Testis (tissue), 3 donors: ENCODE data around the gene RMND5A. TPM values are rescaled to one million over a fixed set of nuclear protein-coding genes. Genes with fewer than 3 reads are reported as not detected.

Source experiments
- DNase-seq: peaks from one replicate; pipeline ENCODE4 v3.0.0-alpha.2; 2019
- H3K27ac ChIP-seq, 2 donors: fragments of 200-600 bp; sonication (generic); one replicate each; pipeline ENCODE4 v1.5.1; 2019
- H3K27me3 ChIP-seq: fragments of 200-600 bp; sonication (generic); one replicate; pipeline ENCODE4 v1.5.1; 2019
- H3K36me3 ChIP-seq: fragments of 200-600 bp; sonication (generic); one replicate; pipeline ENCODE4 v1.5.1; 2017; ENCODE audit warnings: low read depth; ENCODE audit errors: missing control alignments
- H3K4me1 ChIP-seq: fragments of 200-600 bp; sonication (generic); one replicate; pipeline ENCODE4 v1.5.1; 2019
- H3K4me3 ChIP-seq, 2 donors: fragments of 200-600 bp; sonication (generic); one replicate each; pipeline ENCODE4 v1.5.1; 2017 to 2019
- H3K9me3 ChIP-seq: fragments of 200-600 bp; sonication (generic); one replicate; pipeline ENCODE4 v1.5.1; 2017
- CTCF ChIP-seq, 3 experiments: fragments of 450-650 bp in 2 of 3; fragments of 200-600 bp in 1 of 3; sonication (generic) in 1 of 3; IDR thresholded peaks; one replicate each; pipeline ENCODE4 v1.5.1; 2016 to 2019; ENCODE audit warnings: antibody characterized with exemption in 3 of 3, mild to moderate bottlenecking in 2 of 3, moderate library complexity in 1 of 3
- POLR2A ChIP-seq: fragments of 450-650 bp; IDR thresholded peaks from one replicate; pipeline ENCODE4 v1.6.1; 2017; ENCODE audit warnings: antibody characterized with exemption, mild to moderate bottlenecking, moderate library complexity
- WGBS, 2 donors: methylation state at CpG; one replicate each; pipeline ENCODE4 v1.1.5; 2018; 5-methylcytosine and 5-hydroxymethylcytosine counted together
- intact Hi-C: fragments of 100-400 bp; cut with DNase I; formaldehyde crosslinking; loops from one replicate; pipeline ENCODE4 v1.15.1; 2023; ENCODE audit warnings: low total_unique reads
- polyA plus RNA-seq: library from polyadenylated mRNA; stranded (reverse); fragments of 350-450 nt; fragmentation: Illumina TruSeq; extraction: RNeasy Lipid Tissue Mini Kit (QIAGEN cat#74804); gene quantifications from one replicate; pipeline ENCODE4 v1.2.3, GENCODE V29; 2014; ENCODE audit warnings: low read depth, low replicate concordance; ENCODE audit not compliant: insufficient read depth
- total RNA-seq, 2 donors: library from RNA; depleted of rRNA; stranded (reverse); fragments of >200 nt; gene quantifications; one replicate each; pipeline ENCODE4 v1.2.3, GENCODE V29; 2016

RMND5A gene
- total and polyA plus RNA-seq, 3 donors from 2014 or later = 28.4 to 31.7 (median 31.3) TPM

DNA sequence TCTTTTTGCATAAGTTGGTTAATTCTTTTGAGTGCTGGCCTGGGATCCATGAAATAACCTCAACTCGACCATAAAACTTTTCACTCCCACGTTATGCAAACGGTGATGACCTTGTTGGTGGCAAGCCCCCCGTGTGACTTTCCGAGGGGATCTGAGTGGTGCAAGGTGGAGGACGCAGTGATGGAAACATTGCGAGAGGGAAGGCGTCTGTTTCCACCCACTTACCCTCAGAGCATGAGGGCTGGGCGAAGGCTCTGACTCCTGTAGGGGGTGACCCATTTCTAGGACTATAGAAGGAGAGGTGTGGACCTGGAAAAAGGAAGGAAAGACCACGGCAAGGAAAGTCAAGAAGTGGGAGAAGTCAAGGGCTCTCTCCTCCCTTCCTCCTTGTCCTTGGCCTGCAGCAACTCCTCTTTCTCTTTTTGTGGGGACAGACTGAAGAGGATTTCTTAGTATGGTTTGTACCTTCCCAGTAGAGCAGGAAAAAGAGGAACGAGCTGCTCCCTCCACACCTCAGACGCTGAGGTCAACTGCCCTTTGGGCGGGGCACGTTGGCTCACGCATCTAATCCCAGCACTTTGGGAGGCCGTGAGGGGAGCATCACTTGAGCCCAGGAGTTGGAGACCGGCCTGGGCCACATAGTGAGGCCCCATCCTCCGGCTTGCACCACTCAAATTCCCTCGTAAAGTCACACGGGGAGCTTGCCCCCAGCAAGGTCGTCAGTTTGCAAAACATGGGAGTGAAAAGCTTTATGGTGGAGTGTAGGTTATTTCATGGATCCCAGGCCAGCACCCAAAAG lies 86.2 kb downstream of the RMND5A start:
- H3K27ac ChIP-seq = no peak overlapping the region
- H3K36me3 ChIP-seq = no peaks in the 10 kb centered on the region
- intact Hi-C loops = no loop called here
- WGBS, 2 donors = 62 to 63% methylated on average over 21 of the region's 21 CpGs
- no peaks in the 10 kb centered on the region for H3K27me3 ChIP-seq
- H3K9me3 ChIP-seq = no peaks in the 10 kb centered on the region
- H3K4me1 ChIP-seq = no peaks in the 10 kb centered on the region
- no peak for TF ChIP-seq POLR2A
- TF ChIP-seq CTCF (IDR thresholded peaks at IDR 0.05) = no peak
- no peak for DNase-seq
- no peak overlapping the region for H3K4me3 ChIP-seq

GRCh38 chr2:86807133-86807467 lies 87.0 kb downstream of the RMND5A start:
- TF ChIP-seq POLR2A (no peak), CTCF (IDR thresholded peaks at IDR 0.05) (no peak)
- Histone ChIP-seq H3K4me3 (peak overlapping the region; percentile 41 to 59), H3K4me1 (no peaks in the 10 kb centered on the region), H3K27ac (no peak overlapping the region), H3K36me3 (no peaks in the 10 kb centered on the region), H3K27me3 (no peaks in the 10 kb centered on the region), H3K9me3 (no peaks in the 10 kb centered on the region)
- 24 to 29% methylated on average over 11 of the region's 11 CpGs for WGBS, 2 donors
- no peak for DNase-seq
- intact Hi-C loops = no loop called here

- TF ChIP-seq POLR2A (no peak), CTCF (IDR thresholded peaks at IDR 0.05) (no peak)
- 1 to 5% methylated on average over 21 to 51 of the region's 51 CpGs for WGBS, 2 donors
- DNase-seq = peak; percentile 75
- Histone ChIP-seq H3K4me1 (no peaks in the 10 kb centered on the region), H3K36me3 (no peaks in the 10 kb centered on the region), H3K4me3 (peak overlapping the region; percentile 41 to 59), H3K27ac (no peak overlapping the region), H3K9me3 (no peaks in the 10 kb centered on the region), H3K27me3 (no peaks in the 10 kb centered on the region)
- intact Hi-C loops = no loop called here
Observed at GRCh38 chr2:86807468-86808275, 87.6 kb downstream of the RMND5A start.

DNA sequence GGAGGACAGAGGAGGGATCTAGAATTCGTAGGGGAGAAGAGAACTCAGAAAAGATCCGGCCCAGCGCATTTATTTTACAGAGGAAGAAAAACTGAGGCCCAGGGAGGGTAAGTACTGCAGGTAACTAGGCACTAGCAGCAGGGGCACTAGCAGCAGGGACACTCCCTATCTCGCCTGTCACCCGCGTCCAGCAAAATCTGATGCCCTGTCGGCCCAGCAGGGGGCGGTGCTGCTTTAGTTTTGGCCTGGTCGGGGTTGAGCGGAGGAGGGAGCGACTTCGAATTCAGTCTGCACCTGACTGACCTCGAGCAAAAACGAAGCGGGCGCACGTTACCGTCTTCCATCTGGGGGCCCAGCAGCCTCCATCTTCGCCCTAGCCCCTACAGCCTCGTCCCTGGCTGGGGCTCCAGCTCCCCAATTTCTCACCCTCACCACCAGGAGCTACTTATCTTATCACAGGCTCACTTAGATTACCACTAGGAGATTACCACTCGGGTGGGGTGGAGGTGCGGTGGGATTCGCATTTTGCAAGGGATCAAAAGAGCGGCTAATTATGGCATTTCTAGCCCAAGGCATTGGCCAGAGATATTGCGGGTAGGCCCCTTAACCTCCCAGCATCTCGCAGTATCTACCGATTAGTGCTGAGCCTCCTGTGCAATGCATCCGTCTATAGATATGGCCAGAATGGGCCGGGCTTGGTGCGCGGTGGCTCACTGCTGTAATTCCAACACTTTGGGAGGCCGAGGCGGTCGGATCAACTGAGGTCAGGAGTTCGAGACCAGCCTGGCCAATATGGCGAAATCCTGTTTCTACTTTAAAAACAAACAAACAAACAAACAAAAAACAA lies 88.4 kb downstream of the RMND5A start:
- H3K4me1 ChIP-seq = no peaks in the 10 kb centered on the region
- intact Hi-C loops = no loop called here
- no peaks in the 10 kb centered on the region for H3K9me3 ChIP-seq
- H3K36me3 ChIP-seq = no peaks in the 10 kb centered on the region
- H3K4me3 ChIP-seq = peak overlapping the region; percentile 41 to 59
- H3K27ac ChIP-seq = no peak overlapping the region
- 13 to 17% methylated on average over 28 to 36 of the region's 36 CpGs for WGBS, 2 donors
- peak; percentile 66 to 80 (median 79) for TF ChIP-seq CTCF (IDR thresholded peaks at IDR 0.05)
- TF ChIP-seq POLR2A = no peak
- peak; percentile 91 for DNase-seq
- no peaks in the 10 kb centered on the region for H3K27me3 ChIP-seq
